NCI-H2171 treated with DMSO at 0.1 percent for 48 hours (cell line): ENCODE data around the gene ALDH3B2.
"Not testable (repeated sequence)": the region's sequence is repeated elsewhere in the genome, so short reads cannot be mapped to it uniquely, and the experiment has no call there.

Experiments used
- DNase-seq: peaks from one replicate; lab custom pipeline; 2025; lab: John Stamatoyannopoulos, UW

ALDH3B2 gene

GRCh38 chr11:67642173-67643120, 32.0 kb downstream of the ALDH3B2 start:
- no peak for DNase-seq

- no peak for DNase-seq
Observed at GRCh38 chr11:67641338-67642172, 32.9 kb downstream of the ALDH3B2 start.

GRCh38 chr11:67640758-67641337, 33.6 kb downstream of the ALDH3B2 start:
- no peak for DNase-seq

- DNase-seq: no peak
Observed at GRCh38 chr11:67640021-67640757, 34.2 kb downstream of the ALDH3B2 start.

GRCh38 chr11:67639438-67639859, 35.0 kb downstream of the ALDH3B2 start, which contains the start of gene TBX10:
Gene TBX10, minus strand, starts transcription at chr11:67639763. Its CDS starts 291 bp downstream, at chr11:67639472.
- no peak for DNase-seq

- no peak for DNase-seq
Observed at GRCh38 chr11:67638535-67639437, 35.6 kb downstream of the ALDH3B2 start.

GRCh38 chr11:67637441-67637840, 37.0 kb downstream of the ALDH3B2 start:
- DNase-seq: not testable (repeated sequence)

- DNase-seq: no peak
Observed at GRCh38 chr11:67636962-67637361, 37.5 kb downstream of the ALDH3B2 start.

- DNase-seq: no peak
Observed at GRCh38 chr11:67635231-67635521, 39.2 kb downstream of the ALDH3B2 start.

- no peak for DNase-seq
Observed at GRCh38 chr11:67634366-67635230, 39.8 kb downstream of the ALDH3B2 start.

- DNase-seq: no peak
Observed at GRCh38 chr11:67633758-67634365, 40.6 kb downstream of the ALDH3B2 start.

GRCh38 chr11:67632982-67633755, 41.3 kb downstream of the ALDH3B2 start:
- DNase-seq: no peak

- no peak for DNase-seq
Observed at GRCh38 chr11:67632175-67632981, 42.0 kb downstream of the ALDH3B2 start.

GRCh38 chr11:67631853-67632174, 42.6 kb downstream of the ALDH3B2 start:
- DNase-seq: no peak

GRCh38 chr11:67631411-67631810, 43.0 kb downstream of the ALDH3B2 start:
- no peak for DNase-seq

- no peak for DNase-seq
Observed at GRCh38 chr11:67630943-67631331, 43.5 kb downstream of the ALDH3B2 start.

GRCh38 chr11:67630228-67630942, 44.0 kb downstream of the ALDH3B2 start:
- peak; percentile 96 for DNase-seq
